GM12865 (cell line): ENCODE measurements around the gene GRK5.

Source experiments
- DNase-seq: peaks from one replicate; pipeline ENCODE4 v3.0.0; 2010; ENCODE audit warnings: low read depth
- H3K4me3 ChIP-seq: 2 replicates; pipeline ENCODE4 v1.5.1; 2011; ENCODE audit warnings: mild to moderate bottlenecking, low read depth, low read length, control low read depth
- TF ChIP-seq, protein P1 (sequence below): IDR thresholded peaks from 2 replicates; pipeline ENCODE4 v1.5.1; 2011; ENCODE audit warnings: low read length, control low read depth, low read depth, inconsistent platforms; ENCODE audit not compliant: insufficient read depth; ENCODE audit errors: missing control alignments

The GRK5 gene

DNA sequence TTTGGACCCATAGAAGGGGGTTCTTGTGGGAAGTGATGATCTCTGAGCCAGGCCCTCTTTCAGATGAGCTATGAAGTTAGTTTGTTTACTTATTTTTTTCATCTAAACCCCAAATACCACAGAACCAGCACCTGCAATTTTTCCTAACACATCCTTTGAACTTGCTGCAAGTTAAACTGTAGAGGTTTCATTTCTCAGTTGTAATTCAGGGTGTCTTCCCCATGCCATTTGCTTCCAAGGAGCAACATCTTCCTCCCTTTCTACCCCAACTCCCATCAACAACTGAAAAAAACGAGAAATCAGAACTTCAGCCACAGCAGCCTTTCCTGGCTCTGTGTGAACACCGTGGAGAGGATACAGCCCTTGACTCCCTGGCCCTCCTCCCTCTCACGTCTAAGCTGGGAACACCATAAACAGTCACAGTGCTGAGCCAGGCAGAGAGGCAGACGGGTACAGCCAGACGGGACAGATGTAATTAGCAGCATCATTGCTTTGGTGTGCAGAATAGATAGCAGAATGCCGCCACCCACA, 271.5 kb downstream of the GRK5 start:
- DNase-seq: no peak
- TF ChIP-seq, protein P1, sequence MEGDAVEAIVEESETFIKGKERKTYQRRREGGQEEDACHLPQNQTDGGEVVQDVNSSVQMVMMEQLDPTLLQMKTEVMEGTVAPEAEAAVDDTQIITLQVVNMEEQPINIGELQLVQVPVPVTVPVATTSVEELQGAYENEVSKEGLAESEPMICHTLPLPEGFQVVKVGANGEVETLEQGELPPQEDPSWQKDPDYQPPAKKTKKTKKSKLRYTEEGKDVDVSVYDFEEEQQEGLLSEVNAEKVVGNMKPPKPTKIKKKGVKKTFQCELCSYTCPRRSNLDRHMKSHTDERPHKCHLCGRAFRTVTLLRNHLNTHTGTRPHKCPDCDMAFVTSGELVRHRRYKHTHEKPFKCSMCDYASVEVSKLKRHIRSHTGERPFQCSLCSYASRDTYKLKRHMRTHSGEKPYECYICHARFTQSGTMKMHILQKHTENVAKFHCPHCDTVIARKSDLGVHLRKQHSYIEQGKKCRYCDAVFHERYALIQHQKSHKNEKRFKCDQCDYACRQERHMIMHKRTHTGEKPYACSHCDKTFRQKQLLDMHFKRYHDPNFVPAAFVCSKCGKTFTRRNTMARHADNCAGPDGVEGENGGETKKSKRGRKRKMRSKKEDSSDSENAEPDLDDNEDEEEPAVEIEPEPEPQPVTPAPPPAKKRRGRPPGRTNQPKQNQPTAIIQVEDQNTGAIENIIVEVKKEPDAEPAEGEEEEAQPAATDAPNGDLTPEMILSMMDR: no peak
- no peak overlapping the region for H3K4me3 ChIP-seq

DNA sequence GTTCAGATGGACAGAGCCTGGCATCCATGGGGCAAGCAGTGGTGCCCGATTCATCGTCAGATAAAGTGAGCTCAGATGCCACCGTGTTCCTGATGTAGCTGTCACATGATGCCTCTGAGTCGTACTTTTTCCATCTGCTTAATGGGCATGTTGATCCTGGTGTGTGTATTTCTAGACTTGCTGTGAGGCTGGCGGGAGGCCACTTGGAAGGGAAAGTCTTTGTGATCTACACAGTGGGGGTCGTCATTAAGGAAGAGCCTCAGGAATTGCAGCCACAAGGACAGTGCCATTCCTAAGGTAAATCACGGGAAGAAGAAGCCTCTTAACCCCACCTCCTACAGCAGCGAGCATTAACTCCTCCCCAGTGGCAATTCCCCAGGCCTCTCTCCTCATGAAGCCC, 272.2 kb downstream of the GRK5 start:
- TF ChIP-seq, protein P1: no peak
- no peak overlapping the region for H3K4me3 ChIP-seq
- no peak for DNase-seq

- TF ChIP-seq, protein P1: no peak
- no peak for DNase-seq
- H3K4me3 ChIP-seq: no peak overlapping the region
These were observed 273.3 kb downstream of the GRK5 start for GRCh38 chr10:119480667-119481066.

DNA sequence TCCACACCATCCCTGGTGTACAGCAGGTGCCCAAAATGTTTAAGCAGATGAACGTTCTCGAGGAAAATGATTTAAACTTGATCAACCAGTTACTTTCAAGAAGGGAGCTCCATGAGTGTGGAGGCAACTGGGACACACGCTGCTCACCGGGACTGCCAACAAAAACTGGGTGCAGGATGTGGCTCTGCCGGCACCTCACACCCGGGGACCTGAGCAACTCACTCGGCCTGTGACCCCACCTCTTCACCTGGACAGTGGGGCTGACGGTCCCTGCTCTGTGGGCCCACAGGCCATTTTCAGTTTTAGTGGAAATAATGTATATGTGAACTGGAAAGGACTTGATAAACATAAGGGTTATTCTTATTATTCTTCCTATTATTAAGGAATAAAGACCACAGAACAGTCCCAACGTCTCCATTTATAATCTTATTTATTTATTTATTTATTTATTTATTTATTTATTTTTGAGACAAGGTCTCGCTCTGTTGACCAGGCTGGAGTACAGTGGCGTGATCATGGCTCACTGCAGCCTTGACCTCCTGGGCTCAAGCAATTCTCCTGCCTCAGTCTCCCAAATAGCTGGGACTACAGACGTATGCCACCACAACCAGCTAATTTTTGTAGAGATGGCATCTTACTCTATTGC, 274.5 kb downstream of the GRK5 start:
- H3K4me3 ChIP-seq: no peak overlapping the region
- DNase-seq: no peak
- TF ChIP-seq, protein P1: no peak

- no peak overlapping the region for H3K4me3 ChIP-seq
- no peak for DNase-seq
- TF ChIP-seq, protein P1: no peak
These were observed 275.6 kb downstream of the GRK5 start for GRCh38 chr10:119483001-119483400.

DNA sequence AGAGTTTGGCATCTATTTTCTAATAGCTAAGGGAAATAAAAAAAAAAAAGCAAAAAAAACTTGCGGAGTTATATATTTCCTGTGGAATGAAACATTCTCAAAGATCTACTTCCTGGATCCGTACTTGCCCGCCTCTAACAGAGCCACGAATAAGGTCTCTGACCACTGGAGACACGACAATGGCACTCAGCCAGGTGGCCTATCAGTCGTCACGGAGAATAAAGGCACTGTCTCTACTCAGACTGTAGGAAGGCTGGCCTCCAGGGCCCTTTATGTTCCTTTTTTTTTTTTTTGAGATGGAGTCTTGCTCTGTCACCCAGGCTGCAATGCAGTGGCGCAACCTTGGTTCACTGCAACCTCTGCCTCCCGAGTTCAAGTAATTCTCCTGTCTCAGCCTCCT, 276.5 kb downstream of the GRK5 start:
- H3K4me3 ChIP-seq: no peak overlapping the region
- DNase-seq: no peak
- TF ChIP-seq, protein P1: no peak

DNA sequence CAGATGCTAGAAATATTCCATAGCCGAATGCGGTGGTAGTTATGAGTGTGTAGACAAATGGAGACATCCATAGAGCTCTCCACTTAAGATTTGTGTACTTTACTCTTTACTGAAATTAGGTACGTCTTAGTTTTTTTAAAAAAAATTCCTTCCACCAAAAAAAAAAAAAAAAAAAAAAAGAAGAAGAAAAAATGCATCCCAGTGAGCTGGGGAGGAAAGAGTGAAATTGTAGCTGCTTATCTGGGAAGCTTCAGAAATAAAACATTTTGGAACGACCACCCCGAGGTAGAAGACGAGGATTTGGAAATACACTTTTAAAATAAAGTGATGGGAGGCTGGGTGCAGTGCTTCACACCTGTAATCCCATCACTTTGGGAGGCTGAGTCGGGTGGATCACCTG, 281.3 kb downstream of the GRK5 start:
- no peak for DNase-seq
- no peak overlapping the region for H3K4me3 ChIP-seq
- TF ChIP-seq, protein P1: no peak
